Uterus (tissue), 2 donors: ENCODE results near the gene TMEM234.

Experiments
- CTCF ChIP-seq, 4 experiments: fragments of 200-600 bp in 2 of 4; fragments of 450-650 bp in 2 of 4; sonication (generic) in 2 of 4; IDR thresholded peaks; one replicate each; pipeline ENCODE4 v1.5.1; 2016 to 2019; ENCODE audit warnings: antibody characterized with exemption in 4 of 4, mild to moderate bottlenecking in 2 of 4, moderate library complexity in 1 of 4
- POLR2A ChIP-seq, 2 donors: fragments of 450-650 bp; IDR thresholded peaks; one replicate each; pipeline ENCODE4 v1.6.1; 2016; ENCODE audit warnings: antibody characterized with exemption in 2 of 2, mild to moderate bottlenecking in 1 of 2, moderate library complexity in 1 of 2

GRCh38 chr1:32205401-32206370 is 16.5 kb downstream of the TMEM234 start, which contains the start of gene IQCC:
- TF ChIP-seq CTCF (IDR thresholded peaks at IDR 0.05), result peak in 1 of 4 experiments; percentile 2
- peak; percentile 26 to 71 for TF ChIP-seq POLR2A (IDR thresholded peaks at IDR 0.05)
